SU-DHL-6 (cell line): ENCODE measurements around the gene DMBX1.

Experiments
- H2AFZ ChIP-seq: fragments of 200-600 bp; sonication (generic); 2 replicates; pipeline ENCODE4 v1.6.1; 2014; ENCODE audit warnings: low read depth, mild to moderate bottlenecking, moderate library complexity, mixed read lengths, antibody characterized with exemption, low read length; ENCODE audit not compliant: severe bottlenecking
- H3F3A ChIP-seq: fragments of 200-600 bp; shearing (Covaris generic); 2 replicates; pipeline ENCODE4 v1.6.0; 2016; ENCODE audit warnings: antibody characterized with exemption, mild to moderate bottlenecking; ENCODE audit not compliant: insufficient read depth
- H3K27ac ChIP-seq: fragments of 200-600 bp; sonication (generic); 2 replicates; pipeline ENCODE4 v1.5.1; 2016; ENCODE audit warnings: low read depth, mild to moderate bottlenecking, low read length, moderate library complexity, mixed read lengths
- H3K27me3 ChIP-seq: fragments of 200-600 bp; sonication (generic), shearing (Covaris generic); 2 replicates; pipeline ENCODE4 v1.6.0; 2014; ENCODE audit warnings: mild to moderate bottlenecking, low read length
- H3K36me3 ChIP-seq: fragments of 200-600 bp; sonication (generic); 2 replicates; pipeline ENCODE4 v1.6.1; 2014; ENCODE audit warnings: mild to moderate bottlenecking, low read length, mixed read lengths
- H3K4me2 ChIP-seq: fragments of 300-600, 200-600 bp; shearing (Covaris generic), sonication (generic); 2 replicates; pipeline ENCODE4 v1.6.0; 2014; ENCODE audit warnings: low read length, low read depth, mild to moderate bottlenecking; ENCODE audit not compliant: poor library complexity, severe bottlenecking
- H3K4me3 ChIP-seq: fragments of 200-600 bp; sonication (generic); 2 replicates; pipeline ENCODE4 v1.5.1; 2014; ENCODE audit warnings: antibody characterized with exemption, low read length, mild to moderate bottlenecking, mixed read lengths; ENCODE audit not compliant: insufficient read depth, poor library complexity, severe bottlenecking
- H3K79me2 ChIP-seq: fragments of 200-600 bp; sonication (generic); 2 replicates; pipeline ENCODE4 v1.6.1; 2014; ENCODE audit warnings: mild to moderate bottlenecking, low read length, moderate library complexity; ENCODE audit not compliant: insufficient read depth
- H3K9ac ChIP-seq: fragments of 200-600 bp; sonication (generic); 2 replicates; pipeline ENCODE4 v1.7.0; 2014; ENCODE audit warnings: mild to moderate bottlenecking, low read length
- H3K9me2 ChIP-seq: fragments of 200-600 bp; sonication (generic); replicated peaks from 2 replicates; pipeline ENCODE4 v1.6.1; 2014; ENCODE audit warnings: low read length; ENCODE audit not compliant: insufficient read depth
- H3K9me3 ChIP-seq: fragments of 200-600 bp; sonication (generic); 2 replicates; pipeline ENCODE4 v1.6.1; 2014; ENCODE audit warnings: low read length, mixed read lengths; ENCODE audit not compliant: insufficient read depth
- H4K20me1 ChIP-seq: fragments of 200-600 bp; sonication (generic); 2 replicates; pipeline ENCODE4 v1.6.1; 2014; ENCODE audit warnings: low read depth, mild to moderate bottlenecking, antibody characterized with exemption, low read length, moderate library complexity, mixed read lengths
- CTCF ChIP-seq: fragments of 200-600 bp; sonication (generic); IDR thresholded peaks from one replicate; pipeline ENCODE4 v1.5.1; 2017; ENCODE audit warnings: antibody characterized with exemption, mild to moderate bottlenecking, low read length, moderate library complexity; ENCODE audit not compliant: insufficient read depth, poor library complexity, severe bottlenecking
- EZH2phosphoT487 ChIP-seq: fragments of 200-600 bp; sonication (generic), shearing (Covaris generic); conservative IDR thresholded peaks from 2 replicates; pipeline ENCODE4 v1.6.1; 2018; ENCODE audit warnings: mild to moderate bottlenecking, antibody characterized with exemption, low read length, moderate library complexity, mixed read lengths

DMBX1 gene

GRCh38 chr1:46519209-46519608, 29.6 kb downstream of the DMBX1 start:
- H3F3A ChIP-seq: no peaks in the 10 kb centered on the region
- H3K79me2 ChIP-seq: no peaks in the 10 kb centered on the region
- TF ChIP-seq EZH2phosphoT487: no peak
- H3K9ac ChIP-seq: no peak overlapping the region
- no peaks in the 10 kb centered on the region for H3K27me3 ChIP-seq
- no peaks in the 10 kb centered on the region for H3K36me3 ChIP-seq
- no peaks in the 10 kb centered on the region for H4K20me1 ChIP-seq
- H3K4me2 ChIP-seq: no peak overlapping the region
- H3K9me3 ChIP-seq: no peaks in the 10 kb centered on the region
- H2AFZ ChIP-seq: no peak overlapping the region
- H3K27ac ChIP-seq: no peak overlapping the region
- no peak overlapping the region for H3K4me3 ChIP-seq
- H3K9me2 ChIP-seq: no peaks in the 10 kb centered on the region

GRCh38 chr1:46520063-46520911, 30.7 kb downstream of the DMBX1 start:
- H3F3A ChIP-seq: no peaks in the 10 kb centered on the region
- no peaks in the 10 kb centered on the region for H4K20me1 ChIP-seq
- no peak overlapping the region for H3K27ac ChIP-seq
- H3K27me3 ChIP-seq: no peaks in the 10 kb centered on the region
- no peaks in the 10 kb centered on the region for H3K9me2 ChIP-seq
- no peak overlapping the region for H2AFZ ChIP-seq
- H3K9ac ChIP-seq: no peak overlapping the region
- H3K79me2 ChIP-seq: no peaks in the 10 kb centered on the region
- no peaks in the 10 kb centered on the region for H3K9me3 ChIP-seq
- H3K4me2 ChIP-seq: no peak overlapping the region
- no peak overlapping the region for H3K4me3 ChIP-seq
- H3K36me3 ChIP-seq: no peaks in the 10 kb centered on the region
- TF ChIP-seq EZH2phosphoT487 (no peak), CTCF (no peak)

GRCh38 chr1:46521414-46521813, 31.8 kb downstream of the DMBX1 start:
- no peak for TF ChIP-seq CTCF
- TF ChIP-seq EZH2phosphoT487: no peak
- H2AFZ ChIP-seq: no peak overlapping the region
- H3K27me3 ChIP-seq: no peaks in the 10 kb centered on the region
- no peak overlapping the region for H3K9ac ChIP-seq
- no peak overlapping the region for H3K4me3 ChIP-seq
- H3F3A ChIP-seq: no peaks in the 10 kb centered on the region
- H3K27ac ChIP-seq: no peak overlapping the region
- H3K9me2 ChIP-seq: no peaks in the 10 kb centered on the region
- H3K79me2 ChIP-seq: no peaks in the 10 kb centered on the region
- no peak overlapping the region for H3K4me2 ChIP-seq
- H3K9me3 ChIP-seq: no peaks in the 10 kb centered on the region
- H3K36me3 ChIP-seq: no peaks in the 10 kb centered on the region
- no peaks in the 10 kb centered on the region for H4K20me1 ChIP-seq
